Measurements from ENCODE around the gene CRTC1. TPM values are rescaled to one million over a fixed set of nuclear protein-coding genes. Genes with fewer than 3 reads are reported as not detected.

The CRTC1 gene
- total and polyA plus RNA-seq, 2 experiments from 2014 or later, result 2.5 to 4.8 TPM

GRCh38 chr19:18804139-18804601, 120.7 kb downstream of the CRTC1 start:
- H3K27me3 ChIP-seq, result peaks cover 3% of the 10 kb centered on the region
- no peak overlapping the region for H3K27ac ChIP-seq
- H3K36me3 ChIP-seq (replicated peaks; ENCODE audit: insufficient read depth, low read depth), result no peaks in the 10 kb centered on the region
- H3K4me3 ChIP-seq, result no peak overlapping the region
- no peaks in the 10 kb centered on the region for H3K9me2 ChIP-seq (replicated peaks; ENCODE audit: insufficient read depth)
- no peak overlapping the region for H3K4me2 ChIP-seq
- DNase-seq (ENCODE audit: low spot score), result no peak
- H4K20me1 ChIP-seq (ENCODE audit: insufficient read depth, poor library complexity, severe bottlenecking), result no peaks in the 10 kb centered on the region
- H3K9me3 ChIP-seq (ENCODE audit: low read depth), result no peaks in the 10 kb centered on the region
- WGBS (ENCODE audit: low lambda C conversion rate, missing lambda C conversion rate), result 96% methylated on average over 15 of the region's 15 CpGs
- H3K79me2 ChIP-seq, result no peaks in the 10 kb centered on the region
- TF ChIP-seq CTCF (IDR thresholded peaks at IDR 0.05; ENCODE audit: poor library complexity) (no peak), EZH2 (IDR thresholded peaks at IDR 0.05; ENCODE audit: borderline replicate concordance) (no peak), EZH2phosphoT487 (IDR thresholded peaks at IDR 0.05; ENCODE audit: low read depth, severe bottlenecking, unreplicated experiment) (no peak)
- no peak overlapping the region for H2AFZ ChIP-seq
- H3K4me1 ChIP-seq (ENCODE audit: insufficient read depth), result peaks cover 5% of the 10 kb centered on the region

GRCh38 chr19:18804643-18805042, 121.2 kb downstream of the CRTC1 start:
- H3K27me3 ChIP-seq, result peaks cover 3% of the 10 kb centered on the region
- H3K79me2 ChIP-seq, result no peaks in the 10 kb centered on the region
- H3K4me2 ChIP-seq, result no peak overlapping the region
- H3K4me1 ChIP-seq (ENCODE audit: insufficient read depth), result peaks cover 4% of the 10 kb centered on the region
- H3K9me2 ChIP-seq (replicated peaks; ENCODE audit: insufficient read depth), result no peaks in the 10 kb centered on the region
- no peaks in the 10 kb centered on the region for H4K20me1 ChIP-seq (ENCODE audit: insufficient read depth, poor library complexity, severe bottlenecking)
- H3K36me3 ChIP-seq (replicated peaks; ENCODE audit: insufficient read depth, low read depth), result no peaks in the 10 kb centered on the region
- no peak for DNase-seq (ENCODE audit: low spot score)
- H3K27ac ChIP-seq, result no peak overlapping the region
- 97% methylated on average over 8 of the region's 8 CpGs for WGBS (ENCODE audit: low lambda C conversion rate, missing lambda C conversion rate)
- no peaks in the 10 kb centered on the region for H3K9me3 ChIP-seq (ENCODE audit: low read depth)
- no peak overlapping the region for H2AFZ ChIP-seq
- TF ChIP-seq EZH2 (IDR thresholded peaks at IDR 0.05; ENCODE audit: borderline replicate concordance) (no peak), EZH2phosphoT487 (IDR thresholded peaks at IDR 0.05; ENCODE audit: low read depth, severe bottlenecking, unreplicated experiment) (no peak), CTCF (IDR thresholded peaks at IDR 0.05; ENCODE audit: poor library complexity) (no peak)
- no peak overlapping the region for H3K4me3 ChIP-seq

- WGBS (ENCODE audit: low lambda C conversion rate, missing lambda C conversion rate), result 54% methylated on average over 18 of the region's 19 CpGs
- DNase-seq (ENCODE audit: low spot score), result peak; percentile 65
- H3K79me2 ChIP-seq, result no peaks in the 10 kb centered on the region
- no peak overlapping the region for H2AFZ ChIP-seq
- H3K4me2 ChIP-seq, result no peak overlapping the region
- H3K27me3 ChIP-seq, result no peaks in the 10 kb centered on the region
- no peaks in the 10 kb centered on the region for H3K9me2 ChIP-seq (replicated peaks; ENCODE audit: insufficient read depth)
- H3K9me3 ChIP-seq (ENCODE audit: low read depth), result no peaks in the 10 kb centered on the region
- TF ChIP-seq CTCF (IDR thresholded peaks at IDR 0.05; ENCODE audit: poor library complexity), result no peak
- no peak for TF ChIP-seq EZH2phosphoT487 (IDR thresholded peaks at IDR 0.05; ENCODE audit: low read depth, severe bottlenecking, unreplicated experiment)
- no peak for TF ChIP-seq EZH2 (IDR thresholded peaks at IDR 0.05; ENCODE audit: borderline replicate concordance)
- H4K20me1 ChIP-seq (ENCODE audit: insufficient read depth, poor library complexity, severe bottlenecking), result no peaks in the 10 kb centered on the region
- peaks cover 4% of the 10 kb centered on the region for H3K4me1 ChIP-seq (ENCODE audit: insufficient read depth)
- H3K4me3 ChIP-seq, result no peak overlapping the region
- no peaks in the 10 kb centered on the region for H3K36me3 ChIP-seq (replicated peaks; ENCODE audit: insufficient read depth, low read depth)
- peak overlapping the region; percentile 75 for H3K27ac ChIP-seq
Observed at GRCh38 chr19:18807861-18808331, 124.4 kb downstream of the CRTC1 start.
